GM12878 (cell line): Measurements from ENCODE around the gene STKLD1. TPM values are rescaled to one million over a fixed set of nuclear protein-coding genes. Genes with fewer than 3 reads are reported as not detected.

Source experiments
- ATAC-seq: fragments of 200-7000 bp; cut with Tn5 transposase; 3 replicates; pipeline ENCODE4 v1.9.1; 2020; ENCODE audit warnings: mild to moderate bottlenecking, moderate library complexity
- BruUV-seq: library from RNA; stranded (reverse); fragments of 400-500 nt; replicated peaks from 2 replicates; lab custom pipeline; 2021; lab: Mats Ljungman, UMichigan
- CTCF ChIA-PET: fragments of 300-600 bp; sonication (Branson Sonifier 250); formaldehyde crosslinking; extraction: SDS; loops from one replicate; lab custom pipeline; 2021; ENCODE audit warnings: inconsistent platforms; lab: Yijun Ruan, JAX
- POLR2A ChIA-PET: fragments of 350-600 bp; formaldehyde crosslinking; extraction: SDS; loops from one replicate; lab custom pipeline; 2021; ENCODE audit warnings: inconsistent platforms; lab: Charles Lee
- RAD21 ChIA-PET: fragments of 300-600 bp; sonication (Branson Sonifier 250); formaldehyde crosslinking; loops from one replicate; lab custom pipeline; 2023; ENCODE audit warnings: antibody characterized with exemption; ENCODE audit not compliant: unreplicated experiment; lab: Charles Lee
- SMC1A ChIA-PET: fragments of 300-600 bp; sonication (Branson Sonifier 250); formaldehyde crosslinking; loops from one replicate; lab custom pipeline; 2023; ENCODE audit not compliant: unreplicated experiment, uncharacterized antibody; lab: Charles Lee
- DNase-seq: peaks from one replicate; pipeline ENCODE4 v3.0.0-alpha.2; 2011; ENCODE audit warnings: low read depth, low spot score
- FAIRE-seq: peaks from 3 replicates; lab custom pipeline; 2011; peaks lifted over from hg19 to GRCh38; lab: Jason Lieb, UNC
- H2AFZ ChIP-seq: 2 replicates; pipeline ENCODE4 v1.6.0; 2011; ENCODE audit warnings: low read depth, low read length, control low read depth; ENCODE audit not compliant: control insufficient read depth
- H3K27ac ChIP-seq: 2 replicates; pipeline ENCODE4 v1.5.1; 2011; ENCODE audit warnings: control low read depth; ENCODE audit not compliant: control insufficient read depth, insufficient read depth
- H3K27me3 ChIP-seq, 2 experiments: replicated peaks in 1 of 2; 2 replicates each; pipeline versions ENCODE4 v1.6.0 to v1.6.1; 2011; ENCODE audit warnings: low read length in 1 of 2; ENCODE audit not compliant: control insufficient read depth in 2 of 2, insufficient read depth in 2 of 2
- H3K36me3 ChIP-seq, 2 experiments: 2 replicates each; pipeline ENCODE4 v1.5.1; 2011; ENCODE audit warnings: low read length in 1 of 2; ENCODE audit not compliant: control insufficient read depth in 2 of 2, insufficient read depth in 2 of 2
- H3K4me1 ChIP-seq: 2 replicates; pipeline ENCODE4 v1.6.1; 2011; ENCODE audit warnings: mild to moderate bottlenecking, low read length, moderate library complexity, mixed read lengths; ENCODE audit not compliant: control insufficient read depth, insufficient read depth
- H3K4me2 ChIP-seq: 2 replicates; pipeline ENCODE4 v1.6.0; 2011; ENCODE audit warnings: control low read depth; ENCODE audit not compliant: control insufficient read depth, insufficient read depth
- H3K4me3 ChIP-seq: fragments of 200-600 bp; sonication (generic); 2 replicates; pipeline ENCODE4 v1.5.1; 2016
- H3K79me2 ChIP-seq: 2 replicates; pipeline ENCODE4 v1.6.0; 2011; ENCODE audit warnings: low read length; ENCODE audit not compliant: control insufficient read depth, insufficient read depth
- H3K9ac ChIP-seq: 2 replicates; pipeline ENCODE4 v1.8.0; 2011; ENCODE audit warnings: low read length, control low read depth, mixed read lengths; ENCODE audit not compliant: control insufficient read depth, insufficient read depth
- H3K9me3 ChIP-seq: replicated peaks from 3 replicates; pipeline ENCODE4 v1.5.1; 2011; ENCODE audit warnings: mild to moderate bottlenecking, low read length; ENCODE audit not compliant: control insufficient read depth, insufficient read depth
- H4K20me1 ChIP-seq: 2 replicates; pipeline ENCODE4 v1.6.0; 2011; ENCODE audit not compliant: control insufficient read depth, insufficient read depth
- CREM ChIP-seq: IDR thresholded peaks from 2 replicates; pipeline ENCODE4 v1.6.1; 2014; ENCODE audit warnings: antibody characterized with exemption, low read depth
- EZH2 ChIP-seq: IDR thresholded peaks from 2 replicates; pipeline ENCODE4 v1.6.1; 2012; ENCODE audit warnings: low read depth, mild to moderate bottlenecking, control low read depth, inconsistent platforms, low read length, borderline replicate concordance; ENCODE audit not compliant: control insufficient read depth
- IKZF1 ChIP-seq: fragments of 450-650 bp; conservative IDR thresholded peaks from 2 replicates; pipeline ENCODE4 v1.6.1; 2017; ENCODE audit warnings: antibody characterized with exemption, mild to moderate bottlenecking
- KLF5 ChIP-seq: fragments of 450-650 bp; IDR thresholded peaks from 2 replicates; pipeline ENCODE4 v1.6.1; 2014; ENCODE audit warnings: mild to moderate bottlenecking; ENCODE audit not compliant: partially characterized antibody
- NFXL1 ChIP-seq: fragments of 450-650 bp; IDR thresholded peaks from 2 replicates; pipeline ENCODE4 v1.6.1; 2017; ENCODE audit warnings: antibody characterized with exemption, mild to moderate bottlenecking, borderline replicate concordance
- POLR2AphosphoS5 ChIP-seq: IDR thresholded peaks from 2 replicates; pipeline ENCODE4 v1.6.1; 2011; ENCODE audit warnings: mild to moderate bottlenecking, low read length, inconsistent platforms
- SREBF2 ChIP-seq: IDR thresholded peaks from 2 replicates; pipeline ENCODE4 v1.6.1; 2012; ENCODE audit warnings: mild to moderate bottlenecking, low read length
- YBX1 ChIP-seq: fragments of 450-650 bp; IDR thresholded peaks from 2 replicates; pipeline ENCODE4 v1.6.1; 2016; ENCODE audit warnings: antibody characterized with exemption
- WGBS: methylation state at CpG from one replicate; pipeline ENCODE4 v1.1.6; 2016; ENCODE audit warnings: low lambda C conversion rate; ENCODE audit not compliant: insufficient replicate concordance, insufficient coverage; ENCODE audit errors: missing lambda C conversion rate; 5-methylcytosine and 5-hydroxymethylcytosine counted together
- in situ Hi-C: fragments of 300-500 bp; cut with MboI; formaldehyde crosslinking; loops from 9 replicates; pipeline ENCODE4 v1.14.3; 2018; ENCODE audit warnings: mixed read lengths
- intact Hi-C: fragments of 100-400 bp; cut with micrococcal nuclease; formaldehyde crosslinking; loops from one replicate; pipeline ENCODE4 v1.14.2; 2022; ENCODE audit not compliant: unreplicated experiment
- polyA plus RNA-seq, 11 experiments: library from polyadenylated mRNA; depleted of rRNA in 4 of 11; unstranded in 6 of 11; stranded (reverse) in 5 of 11; fragments of >200 nt; fragmentation: Nextera tagmentation in 4 of 11; fragmentation: Illumina TruSeq in 1 of 11; extraction: Ambion mirVana in 4 of 11; extraction: Trizol in 1 of 11; gene quantifications; 1 replicate in 1 of 11; 2 replicates in 10 of 11; pipeline versions ENCODE4 v1.2.1 to v1.2.3, GENCODE V29; 2011 to 2016; ENCODE audit warnings: inconsistent platforms in 2 of 11, missing spikeins in 2 of 11, low read depth in 1 of 11
- total RNA-seq, 4 experiments: library from RNA; depleted of rRNA in 3 of 4; stranded (reverse); fragments of >200 nt in 3 of 4; fragmentation: Illumina TruSeq in 1 of 4; extraction: Trizol in 1 of 4; gene quantifications; 2 replicates each; pipeline versions ENCODE4 v1.2.1 to v1.2.3, GENCODE V29; 2013 to 2021
- TF ChIP-seq, protein P1 (sequence below): IDR thresholded peaks from 2 replicates; pipeline ENCODE4 v1.6.1; 2011; ENCODE audit warnings: mild to moderate bottlenecking, low read depth, low read length, moderate library complexity; ENCODE audit not compliant: insufficient replicate concordance
- TF ChIP-seq, protein P2 (sequence below): fragments of 450-650 bp; IDR thresholded peaks from 2 replicates; pipeline ENCODE4 v1.6.1; 2016; ENCODE audit warnings: mild to moderate bottlenecking
- TF ChIP-seq, protein P3 (sequence below): fragments of 450-650 bp; IDR thresholded peaks from 2 replicates; pipeline ENCODE4 v1.6.1; 2017; ENCODE audit warnings: low read depth, mild to moderate bottlenecking, moderate library complexity
- TF ChIP-seq, protein P4 (sequence below): fragments of 450-650 bp; IDR thresholded peaks from 2 replicates; pipeline ENCODE4 v1.6.1; 2014; ENCODE audit warnings: mild to moderate bottlenecking
- TF ChIP-seq, protein P5 (sequence below): fragments of 450-650 bp; formaldehyde crosslinking; IDR thresholded peaks from 2 replicates; pipeline ENCODE4 v1.5.0; 2022; ENCODE audit warnings: mild to moderate bottlenecking, missing genetic modification characterization

Gene STKLD1
- total and polyA plus RNA-seq, 10 of the 15 experiments (the other 5 are each of a cell fraction or from before 2014, with no cell fraction given) = 0.07 to 0.40 (median 0.29) TPM; not detected in 4

DNA sequence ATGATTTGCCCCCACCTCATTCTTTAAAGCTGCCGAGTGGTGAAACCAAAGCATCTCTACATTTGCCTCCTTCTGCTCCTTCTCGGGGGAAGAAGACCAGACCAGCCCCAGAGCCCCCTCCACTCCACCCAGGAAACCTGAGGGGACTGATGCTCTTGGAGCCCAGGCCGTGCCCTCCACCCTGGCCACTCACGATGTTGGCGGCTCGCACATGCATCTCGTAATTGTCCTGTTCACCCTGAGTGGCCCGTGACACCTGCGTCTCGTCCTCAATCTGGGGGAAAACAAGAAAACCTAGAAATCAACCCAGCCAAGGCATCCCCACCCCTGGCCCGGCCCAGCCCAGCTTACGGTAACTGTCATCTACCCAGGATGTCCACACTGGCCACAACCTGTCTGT lies 31.2 kb upstream of the STKLD1 start:
- Histone ChIP-seq H4K20me1 (no peaks in the 10 kb centered on the region), H3K79me2 (peaks cover 39% of the 10 kb centered on the region), H3K9ac (no peak overlapping the region), H3K4me3 (no peak overlapping the region), H3K36me3 (peaks cover 17 to 28% of the 10 kb centered on the region in 2 experiments), H3K4me2 (no peak overlapping the region), H2AFZ (no peak overlapping the region), H3K9me3 (no peaks in the 10 kb centered on the region), H3K4me1 (peaks cover 24% of the 10 kb centered on the region)
- no peak for ATAC-seq
- no peak for DNase-seq
- no peak for FAIRE-seq
- ChIA-PET SMC1A (no interaction called here), RAD21 (no interaction called here), POLR2A (no interaction called here)
- 96% methylated on average over 12 of the region's 12 CpGs for WGBS
- TF ChIP-seq POLR2AphosphoS5 (no peak), SREBF2 (no peak), CREM (no peak), KLF5 (no peak), EZH2 (no peak), NFXL1 (no peak), IKZF1 (no peak), YBX1 (no peak)
- TF ChIP-seq, protein P1, sequence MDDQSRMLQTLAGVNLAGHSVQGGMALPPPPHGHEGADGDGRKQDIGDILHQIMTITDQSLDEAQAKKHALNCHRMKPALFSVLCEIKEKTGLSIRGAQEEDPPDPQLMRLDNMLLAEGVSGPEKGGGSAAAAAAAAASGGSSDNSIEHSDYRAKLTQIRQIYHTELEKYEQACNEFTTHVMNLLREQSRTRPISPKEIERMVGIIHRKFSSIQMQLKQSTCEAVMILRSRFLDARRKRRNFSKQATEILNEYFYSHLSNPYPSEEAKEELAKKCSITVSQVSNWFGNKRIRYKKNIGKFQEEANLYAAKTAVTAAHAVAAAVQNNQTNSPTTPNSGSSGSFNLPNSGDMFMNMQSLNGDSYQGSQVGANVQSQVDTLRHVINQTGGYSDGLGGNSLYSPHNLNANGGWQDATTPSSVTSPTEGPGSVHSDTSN = no peak
- TF ChIP-seq, protein P2, sequence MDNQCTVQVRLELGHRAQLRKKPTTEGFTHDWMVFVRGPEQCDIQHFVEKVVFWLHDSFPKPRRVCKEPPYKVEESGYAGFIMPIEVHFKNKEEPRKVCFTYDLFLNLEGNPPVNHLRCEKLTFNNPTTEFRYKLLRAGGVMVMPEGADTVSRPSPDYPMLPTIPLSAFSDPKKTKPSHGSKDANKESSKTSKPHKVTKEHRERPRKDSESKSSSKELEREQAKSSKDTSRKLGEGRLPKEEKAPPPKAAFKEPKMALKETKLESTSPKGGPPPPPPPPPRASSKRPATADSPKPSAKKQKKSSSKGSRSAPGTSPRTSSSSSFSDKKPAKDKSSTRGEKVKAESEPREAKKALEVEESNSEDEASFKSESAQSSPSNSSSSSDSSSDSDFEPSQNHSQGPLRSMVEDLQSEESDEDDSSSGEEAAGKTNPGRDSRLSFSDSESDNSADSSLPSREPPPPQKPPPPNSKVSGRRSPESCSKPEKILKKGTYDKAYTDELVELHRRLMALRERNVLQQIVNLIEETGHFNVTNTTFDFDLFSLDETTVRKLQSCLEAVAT = no peak
- TF ChIP-seq, protein P3, sequence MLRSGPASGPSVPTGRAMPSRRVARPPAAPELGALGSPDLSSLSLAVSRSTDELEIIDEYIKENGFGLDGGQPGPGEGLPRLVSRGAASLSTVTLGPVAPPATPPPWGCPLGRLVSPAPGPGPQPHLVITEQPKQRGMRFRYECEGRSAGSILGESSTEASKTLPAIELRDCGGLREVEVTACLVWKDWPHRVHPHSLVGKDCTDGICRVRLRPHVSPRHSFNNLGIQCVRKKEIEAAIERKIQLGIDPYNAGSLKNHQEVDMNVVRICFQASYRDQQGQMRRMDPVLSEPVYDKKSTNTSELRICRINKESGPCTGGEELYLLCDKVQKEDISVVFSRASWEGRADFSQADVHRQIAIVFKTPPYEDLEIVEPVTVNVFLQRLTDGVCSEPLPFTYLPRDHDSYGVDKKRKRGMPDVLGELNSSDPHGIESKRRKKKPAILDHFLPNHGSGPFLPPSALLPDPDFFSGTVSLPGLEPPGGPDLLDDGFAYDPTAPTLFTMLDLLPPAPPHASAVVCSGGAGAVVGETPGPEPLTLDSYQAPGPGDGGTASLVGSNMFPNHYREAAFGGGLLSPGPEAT = no peak
- TF ChIP-seq, protein P4, sequence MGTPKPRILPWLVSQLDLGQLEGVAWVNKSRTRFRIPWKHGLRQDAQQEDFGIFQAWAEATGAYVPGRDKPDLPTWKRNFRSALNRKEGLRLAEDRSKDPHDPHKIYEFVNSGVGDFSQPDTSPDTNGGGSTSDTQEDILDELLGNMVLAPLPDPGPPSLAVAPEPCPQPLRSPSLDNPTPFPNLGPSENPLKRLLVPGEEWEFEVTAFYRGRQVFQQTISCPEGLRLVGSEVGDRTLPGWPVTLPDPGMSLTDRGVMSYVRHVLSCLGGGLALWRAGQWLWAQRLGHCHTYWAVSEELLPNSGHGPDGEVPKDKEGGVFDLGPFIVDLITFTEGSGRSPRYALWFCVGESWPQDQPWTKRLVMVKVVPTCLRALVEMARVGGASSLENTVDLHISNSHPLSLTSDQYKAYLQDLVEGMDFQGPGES = no peak
- TF ChIP-seq, protein P5, sequence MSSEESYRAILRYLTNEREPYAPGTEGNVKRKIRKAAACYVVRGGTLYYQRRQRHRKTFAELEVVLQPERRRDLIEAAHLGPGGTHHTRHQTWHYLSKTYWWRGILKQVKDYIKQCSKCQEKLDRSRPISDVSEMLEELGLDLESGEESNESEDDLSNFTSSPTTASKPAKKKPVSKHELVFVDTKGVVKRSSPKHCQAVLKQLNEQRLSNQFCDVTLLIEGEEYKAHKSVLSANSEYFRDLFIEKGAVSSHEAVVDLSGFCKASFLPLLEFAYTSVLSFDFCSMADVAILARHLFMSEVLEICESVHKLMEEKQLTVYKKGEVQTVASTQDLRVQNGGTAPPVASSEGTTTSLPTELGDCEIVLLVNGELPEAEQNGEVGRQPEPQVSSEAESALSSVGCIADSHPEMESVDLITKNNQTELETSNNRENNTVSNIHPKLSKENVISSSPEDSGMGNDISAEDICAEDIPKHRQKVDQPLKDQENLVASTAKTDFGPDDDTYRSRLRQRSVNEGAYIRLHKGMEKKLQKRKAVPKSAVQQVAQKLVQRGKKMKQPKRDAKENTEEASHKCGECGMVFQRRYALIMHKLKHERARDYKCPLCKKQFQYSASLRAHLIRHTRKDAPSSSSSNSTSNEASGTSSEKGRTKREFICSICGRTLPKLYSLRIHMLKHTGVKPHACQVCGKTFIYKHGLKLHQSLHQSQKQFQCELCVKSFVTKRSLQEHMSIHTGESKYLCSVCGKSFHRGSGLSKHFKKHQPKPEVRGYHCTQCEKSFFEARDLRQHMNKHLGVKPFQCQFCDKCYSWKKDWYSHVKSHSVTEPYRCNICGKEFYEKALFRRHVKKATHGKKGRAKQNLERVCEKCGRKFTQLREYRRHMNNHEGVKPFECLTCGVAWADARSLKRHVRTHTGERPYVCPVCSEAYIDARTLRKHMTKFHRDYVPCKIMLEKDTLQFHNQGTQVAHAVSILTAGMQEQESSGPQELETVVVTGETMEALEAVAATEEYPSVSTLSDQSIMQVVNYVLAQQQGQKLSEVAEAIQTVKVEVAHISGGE (CRISPR knock-in tag) = no peak
- TF ChIP-seq, all 136 proteins: peak for 0
- intact Hi-C loops (loop anchor here (5.0 kb wide), 1 partner anchor 132 kb away; the partner anchor contains the start of gene SLC2A6), in situ Hi-C loops (no loop called here)
- CTCF ChIA-PET = no interaction called here
- Histone ChIP-seq H3K27me3 (no peaks in the 10 kb centered on the region), H3K27ac (no peak overlapping the region)
- BruUV-seq = no TSS peak
